Measurements from ENCODE around the gene PPT2. TPM values are rescaled to one million over a fixed set of nuclear protein-coding genes. Genes with fewer than 3 reads are reported as not detected.
"Not testable (repeated sequence)": the region's sequence is repeated elsewhere in the genome, so short reads cannot be mapped to it uniquely, and the experiment has no call there.

PPT2 gene
- total and polyA plus RNA-seq, 2 experiments from 2014 or later: 27.2 to 34.3 TPM

GRCh38 chr6:32210191-32210601 is 56.3 kb downstream of the PPT2 start:
- no peaks in the 10 kb centered on the region for H3K9me2 ChIP-seq (replicated peaks; ENCODE audit: insufficient read depth)
- H3K27me3 ChIP-seq: no peaks in the 10 kb centered on the region
- 75% methylated on average over 5 of the region's 5 CpGs for WGBS (ENCODE audit: low lambda C conversion rate, missing lambda C conversion rate)
- DNase-seq (ENCODE audit: low spot score): no peak
- no peak overlapping the region for H3K27ac ChIP-seq
- no peaks in the 10 kb centered on the region for H4K20me1 ChIP-seq (ENCODE audit: insufficient read depth, poor library complexity, severe bottlenecking)
- no peak overlapping the region for H2AFZ ChIP-seq
- H3K4me3 ChIP-seq: no peak overlapping the region
- TF ChIP-seq EZH2 (IDR thresholded peaks at IDR 0.05; ENCODE audit: borderline replicate concordance): no peak
- TF ChIP-seq CTCF (IDR thresholded peaks at IDR 0.05; ENCODE audit: poor library complexity): no peak
- TF ChIP-seq EZH2phosphoT487 (IDR thresholded peaks at IDR 0.05; ENCODE audit: low read depth, severe bottlenecking, unreplicated experiment): no peak
- H3K4me2 ChIP-seq: no peak overlapping the region
- no peaks in the 10 kb centered on the region for H3K79me2 ChIP-seq
- H3K9me3 ChIP-seq (ENCODE audit: low read depth): no peaks in the 10 kb centered on the region
- H3K36me3 ChIP-seq (replicated peaks; ENCODE audit: insufficient read depth, low read depth): no peaks in the 10 kb centered on the region
- no peaks in the 10 kb centered on the region for H3K4me1 ChIP-seq (ENCODE audit: insufficient read depth)

GRCh38 chr6:32211432-32211831 is 57.5 kb downstream of the PPT2 start:
- not testable (repeated sequence) for H3K4me3 ChIP-seq; H3K36me3 ChIP-seq (replicated peaks; ENCODE audit: insufficient read depth, low read depth); H3K4me2 ChIP-seq; DNase-seq (ENCODE audit: low spot score); H3K4me1 ChIP-seq (ENCODE audit: insufficient read depth); H3K9me3 ChIP-seq (ENCODE audit: low read depth); H3K79me2 ChIP-seq; H3K27me3 ChIP-seq; H2AFZ ChIP-seq; H3K9me2 ChIP-seq (replicated peaks; ENCODE audit: insufficient read depth); H3K27ac ChIP-seq; H4K20me1 ChIP-seq (ENCODE audit: insufficient read depth, poor library complexity, severe bottlenecking)
- 92% methylated on average over 4 of the region's 4 CpGs for WGBS (ENCODE audit: low lambda C conversion rate, missing lambda C conversion rate)

- H3K4me1 ChIP-seq (ENCODE audit: insufficient read depth): no peaks in the 10 kb centered on the region
- no peak for DNase-seq (ENCODE audit: low spot score)
- 81% methylated on average over 12 of the region's 12 CpGs for WGBS (ENCODE audit: low lambda C conversion rate, missing lambda C conversion rate)
- H3K36me3 ChIP-seq (replicated peaks; ENCODE audit: insufficient read depth, low read depth): no peaks in the 10 kb centered on the region
- H3K9me3 ChIP-seq (ENCODE audit: low read depth): no peaks in the 10 kb centered on the region
- no peaks in the 10 kb centered on the region for H3K9me2 ChIP-seq (replicated peaks; ENCODE audit: insufficient read depth)
- H3K4me2 ChIP-seq: no peak overlapping the region
- TF ChIP-seq CTCF (IDR thresholded peaks at IDR 0.05; ENCODE audit: poor library complexity) (no peak), EZH2phosphoT487 (IDR thresholded peaks at IDR 0.05; ENCODE audit: low read depth, severe bottlenecking, unreplicated experiment) (no peak), EZH2 (IDR thresholded peaks at IDR 0.05; ENCODE audit: borderline replicate concordance) (no peak)
- no peak overlapping the region for H3K4me3 ChIP-seq
- H3K27me3 ChIP-seq: no peaks in the 10 kb centered on the region
- no peak overlapping the region for H3K27ac ChIP-seq
- H3K79me2 ChIP-seq: no peaks in the 10 kb centered on the region
- no peak overlapping the region for H2AFZ ChIP-seq
- H4K20me1 ChIP-seq (ENCODE audit: insufficient read depth, poor library complexity, severe bottlenecking): no peaks in the 10 kb centered on the region
Observed at GRCh38 chr6:32212076-32212760, 58.3 kb downstream of the PPT2 start.

Small RNA genes lying within 50 kb of the gene (microRNA-seq; reads per million reads assigned to microRNA genes)
- gene MIR6721: 12.5 reads per million, percentile 28 among the genes with 10 or more reads in this experiment
- not detected for gene MIR6833

Small RNA genes lying within 50 kb of the gene (small RNA-seq; reads per million reads assigned to genes)
- gene AL662884.1 (not detected), gene MIR6833 (not detected)

Other genes starting within 250 kb of the PPT2 start
- gene C2, start 226.4 kb upstream of the PPT2 start, total RNA-seq: 46.3 and 48.3 TPM in 2 replicates
- gene C2, start 226.4 kb upstream of the PPT2 start, polyA plus RNA-seq: 41.1 and 46.4 TPM in 2 replicates
- 190 and 199 TPM in 2 replicates for gene CFB, start 208.0 kb upstream of the PPT2 start, total RNA-seq
- gene CFB, start 208.0 kb upstream of the PPT2 start, polyA plus RNA-seq: 287 and 349 TPM in 2 replicates
- 70.1 and 78.2 TPM in 2 replicates for gene NELFE, start 195.2 kb upstream of the PPT2 start, total RNA-seq
- gene NELFE, start 195.2 kb upstream of the PPT2 start, polyA plus RNA-seq: 78.7 and 86.9 TPM in 2 replicates
- gene SKIC2, start 195.0 kb upstream of the PPT2 start, total RNA-seq: 34.2 and 53.2 TPM in 2 replicates
- 61.7 and 64.3 TPM in 2 replicates for gene SKIC2, start 195.0 kb upstream of the PPT2 start, polyA plus RNA-seq
- gene DXO, start 182.0 kb upstream of the PPT2 start, total RNA-seq: 16.1 and 22.2 TPM in 2 replicates
- gene DXO, start 182.0 kb upstream of the PPT2 start, polyA plus RNA-seq: 39.3 and 43.8 TPM in 2 replicates
- 49.1 and 66.8 TPM in 2 replicates for gene C4A, start 172.1 kb upstream of the PPT2 start, total RNA-seq
- 69.9 and 74.4 TPM in 2 replicates for gene C4A, start 172.1 kb upstream of the PPT2 start, polyA plus RNA-seq
- 57.5 and 68.9 TPM in 2 replicates for gene C4B, start 139.3 kb upstream of the PPT2 start, total RNA-seq
- gene C4B, start 139.3 kb upstream of the PPT2 start, polyA plus RNA-seq: 78.0 and 80.0 TPM in 2 replicates
- gene CYP21A2, start 115.7 kb upstream of the PPT2 start, total RNA-seq: 0.12 and 1.4 TPM in 2 replicates
- 1.7 and 2.4 TPM in 2 replicates for gene CYP21A2, start 115.7 kb upstream of the PPT2 start, polyA plus RNA-seq
- gene TNXB, start 44.8 kb upstream of the PPT2 start, total RNA-seq: 11.6 and 22.0 TPM in 2 replicates
- gene TNXB, start 44.8 kb upstream of the PPT2 start, polyA plus RNA-seq: 7.3 and 9.2 TPM in 2 replicates
- gene ATF6B, start 25.9 kb upstream of the PPT2 start, total RNA-seq: 37.9 and 41.9 TPM in 2 replicates
- 43.7 and 52.6 TPM in 2 replicates for gene ATF6B, start 25.9 kb upstream of the PPT2 start, polyA plus RNA-seq
- gene FKBPL, start 23.9 kb upstream of the PPT2 start, total RNA-seq: 5.7 and 6.0 TPM in 2 replicates
- gene FKBPL, start 23.9 kb upstream of the PPT2 start, polyA plus RNA-seq: 6.2 and 6.3 TPM in 2 replicates
- 0.10 TPM in 1 of 2 replicates, not detected in the other for gene PRRT1, start 2.2 kb upstream of the PPT2 start, total RNA-seq
- gene PRRT1, start 2.2 kb upstream of the PPT2 start, polyA plus RNA-seq: 0.91 and 4.0 TPM in 2 replicates
- 1.8 and 4.5 TPM in 2 replicates for gene EGFL8, start 10.5 kb downstream of the PPT2 start, total RNA-seq
- gene EGFL8, start 10.5 kb downstream of the PPT2 start, polyA plus RNA-seq: 12.2 and 19.5 TPM in 2 replicates
- gene AGPAT1, start 21.9 kb downstream of the PPT2 start, total RNA-seq: 59.9 and 62.8 TPM in 2 replicates
- gene AGPAT1, start 21.9 kb downstream of the PPT2 start, polyA plus RNA-seq: 67.6 and 71.4 TPM in 2 replicates
- gene RNF5, start 24.3 kb downstream of the PPT2 start, total RNA-seq: 133 and 135 TPM in 2 replicates
- 169 and 170 TPM in 2 replicates for gene RNF5, start 24.3 kb downstream of the PPT2 start, polyA plus RNA-seq
- gene AGER, start 30.1 kb downstream of the PPT2 start, total RNA-seq: 4.5 and 5.9 TPM in 2 replicates
- 3.4 and 21.2 TPM in 2 replicates for gene AGER, start 30.1 kb downstream of the PPT2 start, polyA plus RNA-seq
- gene PBX2, start 36.1 kb downstream of the PPT2 start, total RNA-seq: 63.8 and 77.5 TPM in 2 replicates
- gene PBX2, start 36.1 kb downstream of the PPT2 start, polyA plus RNA-seq: 20.5 and 21.6 TPM in 2 replicates
- gene GPSM3, start 38.5 kb downstream of the PPT2 start, total RNA-seq: 1.8 and 4.3 TPM in 2 replicates
- gene GPSM3, start 38.5 kb downstream of the PPT2 start, polyA plus RNA-seq: 3.4 and 5.7 TPM in 2 replicates
- 3.6 and 5.0 TPM in 2 replicates for gene NOTCH4, start 69.9 kb downstream of the PPT2 start, total RNA-seq
- gene NOTCH4, start 69.9 kb downstream of the PPT2 start, polyA plus RNA-seq: 2.7 and 4.9 TPM in 2 replicates
- gene TSBP1, start 217.8 kb downstream of the PPT2 start, total RNA-seq: not detected in 2 replicates
- not detected in 2 replicates for gene TSBP1, start 217.8 kb downstream of the PPT2 start, polyA plus RNA-seq